Aorta (tissue), 5 donors: ENCODE results near the gene LYPD1. TPM values are rescaled to one million over a fixed set of nuclear protein-coding genes. Genes with fewer than 3 reads are reported as not detected.

Experiments used
- ATAC-seq: fragments of 200-7000 bp; cut with Tn5 transposase; one replicate; pipeline ENCODE4 v1.9.1; 2022; ENCODE audit warnings: moderate library complexity; ENCODE audit not compliant: low FRiP score
- DNase-seq, 2 donors: peaks; one replicate each; pipeline ENCODE4 v3.0.0-alpha.2; 2020
- H3K27ac ChIP-seq, 2 donors: one replicate each; pipeline ENCODE4 v1.5.1; 2013; ENCODE audit warnings: low read length in 2 of 2, mild to moderate bottlenecking in 2 of 2, moderate library complexity in 2 of 2, control low read depth in 1 of 2, inconsistent platforms in 1 of 2, low read depth in 1 of 2
- H3K27me3 ChIP-seq, 2 donors: one replicate each; pipeline ENCODE4 v1.6.1; 2013; ENCODE audit warnings: control low read depth in 1 of 2, low read length in 1 of 2, mild to moderate bottlenecking in 1 of 2, moderate library complexity in 1 of 2; ENCODE audit not compliant: insufficient read depth in 2 of 2, control insufficient read depth in 1 of 2
- H3K36me3 ChIP-seq, 2 donors: one replicate each; pipeline ENCODE4 v1.6.1; 2013; ENCODE audit warnings: control low read depth in 1 of 2, low read length in 1 of 2, mild to moderate bottlenecking in 1 of 2; ENCODE audit not compliant: insufficient read depth in 2 of 2, control insufficient read depth in 1 of 2
- H3K4me1 ChIP-seq, 2 donors: one replicate each; pipeline ENCODE4 v1.6.1; 2013; ENCODE audit warnings: low read length in 2 of 2, control low read depth in 1 of 2, mild to moderate bottlenecking in 1 of 2, moderate library complexity in 1 of 2; ENCODE audit not compliant: insufficient read depth in 2 of 2, control insufficient read depth in 1 of 2
- H3K4me3 ChIP-seq, 2 donors: one replicate each; pipeline ENCODE4 v1.5.1; 2013; ENCODE audit warnings: low read length in 2 of 2, control low read depth in 1 of 2, mild to moderate bottlenecking in 1 of 2
- H3K9me3 ChIP-seq: one replicate; pipeline ENCODE4 v1.6.1; 2013; ENCODE audit warnings: mild to moderate bottlenecking, low read length; ENCODE audit not compliant: control insufficient read depth
- WGBS, 2 donors: extraction: QIAGEN DNeasy Blood & Tissue Kit; methylation state at CpG; one replicate each; pipeline ENCODE4 v1.1.7; 2013; 5-methylcytosine and 5-hydroxymethylcytosine counted together
- intact Hi-C, 2 donors: fragments of 100-400 bp; cut with DNase I; formaldehyde crosslinking; loops; one replicate each; pipeline versions ENCODE4 v1.14.2 to v1.15.0; 2022
- polyA plus RNA-seq, 2 donors: library from polyadenylated mRNA; stranded (reverse); fragments of 200-250 nt; gene quantifications; one replicate each; pipeline ENCODE4 v1.2.3, GENCODE V29; 2013
- total RNA-seq, 2 donors: library from RNA; stranded (reverse); fragmentation: NEBNext Ultra II Directional; extraction: Animal tissue kit (Norgen Biotek cat#: 25700); gene quantifications; one replicate each; pipeline ENCODE4 v1.2.1, GENCODE V29; 2021
- donor health status: healthy with polysubstance abuse.
- donor health status: Bipolar disorder and iron deficiency.
- donor health status: DM: no; HTN: no; CAD: no.
- donor health status: DM: no; HTN: no; CAD: no.
- donor health status: DM: yes; HTN: yes; CAD: no.

Gene LYPD1
- total and polyA plus RNA-seq, 4 donors: 0.49 to 1.2 TPM; not detected in 2

GRCh38 chr2:132659331-132659730 is 10.7 kb downstream of the LYPD1 start:
- Histone ChIP-seq H3K4me1 (no peaks in the 10 kb centered on the region), H3K36me3 (no peaks in the 10 kb centered on the region), H3K27me3 (no peaks in the 10 kb centered on the region), H3K27ac (no peak overlapping the region), H3K4me3 (no peak overlapping the region), H3K9me3 (peaks cover 1% of the 10 kb centered on the region)
- intact Hi-C loops: no loop called here
- ATAC-seq (no peak), DNase-seq (no peak)
- WGBS, 2 donors: 93 to 94% methylated on average over 3 of the region's 3 CpGs

- Histone ChIP-seq H3K27me3 (no peaks in the 10 kb centered on the region), H3K27ac (no peak overlapping the region), H3K9me3 (peaks cover 1% of the 10 kb centered on the region), H3K36me3 (no peaks in the 10 kb centered on the region), H3K4me3 (no peak overlapping the region), H3K4me1 (no peaks in the 10 kb centered on the region)
- intact Hi-C loops: no loop called here
- DNase-seq (no peak), ATAC-seq (no peak)
- WGBS, 2 donors: 10 to 11% methylated on average over 7 of the region's 7 CpGs
Observed at GRCh38 chr2:132656266-132656975, 13.6 kb downstream of the LYPD1 start.

- DNase-seq (no peak), ATAC-seq (no peak)
- WGBS, 2 donors: 94 to 97% methylated on average over 7 of the region's 7 CpGs
- Histone ChIP-seq H3K4me1 (no peaks in the 10 kb centered on the region), H3K4me3 (no peak overlapping the region), H3K9me3 (no peaks in the 10 kb centered on the region), H3K36me3 (no peaks in the 10 kb centered on the region), H3K27ac (no peak overlapping the region), H3K27me3 (no peaks in the 10 kb centered on the region)
- intact Hi-C loops: no loop called here
Observed at GRCh38 chr2:132654968-132655367, 15.0 kb downstream of the LYPD1 start.

GRCh38 chr2:132654335-132654734 is 15.7 kb downstream of the LYPD1 start:
- H3K27me3 ChIP-seq: no peaks in the 10 kb centered on the region
- ATAC-seq (no peak), DNase-seq (no peak)
- H3K4me1 ChIP-seq: no peaks in the 10 kb centered on the region
- H3K36me3 ChIP-seq: no peaks in the 10 kb centered on the region
- H3K27ac ChIP-seq: no peak overlapping the region
- H3K4me3 ChIP-seq: no peak overlapping the region
- 67% methylated on average over 4 of the region's 4 CpGs for WGBS, 2 donors
- H3K9me3 ChIP-seq: no peaks in the 10 kb centered on the region
- intact Hi-C loops: no loop called here

GRCh38 chr2:132652474-132652873 is 17.5 kb downstream of the LYPD1 start:
- intact Hi-C loops: no loop called here
- Histone ChIP-seq H3K27ac (no peak overlapping the region), H3K9me3 (no peaks in the 10 kb centered on the region), H3K4me1 (no peaks in the 10 kb centered on the region), H3K36me3 (no peaks in the 10 kb centered on the region), H3K4me3 (no peak overlapping the region), H3K27me3 (no peaks in the 10 kb centered on the region)
- 50 to 72% methylated on average over 8 of the region's 8 CpGs for WGBS, 2 donors
- DNase-seq (no peak), ATAC-seq (no peak)

- no peaks in the 10 kb centered on the region for H3K27me3 ChIP-seq
- DNase-seq: no peak
- H3K27ac ChIP-seq: no peak overlapping the region
- intact Hi-C loops: no loop called here
- no peak overlapping the region for H3K4me3 ChIP-seq
- no peak for ATAC-seq
- no peaks in the 10 kb centered on the region for H3K4me1 ChIP-seq
- WGBS, 2 donors: 51 to 63% methylated on average over 12 of the region's 12 CpGs
- no peaks in the 10 kb centered on the region for H3K36me3 ChIP-seq
- peaks cover 2% of the 10 kb centered on the region for H3K9me3 ChIP-seq
Observed at GRCh38 chr2:132651115-132652045, 18.6 kb downstream of the LYPD1 start.

- 50 to 70% methylated on average over 8 of the region's 8 CpGs for WGBS, 2 donors
- ATAC-seq: no peak
- Histone ChIP-seq H3K4me1 (no peaks in the 10 kb centered on the region), H3K36me3 (no peaks in the 10 kb centered on the region), H3K27me3 (no peaks in the 10 kb centered on the region), H3K9me3 (peaks cover 2% of the 10 kb centered on the region), H3K27ac (no peak overlapping the region), H3K4me3 (no peak overlapping the region)
- no peak for DNase-seq
- intact Hi-C loops: no loop called here
Observed at GRCh38 chr2:132646540-132647108, 23.4 kb downstream of the LYPD1 start.

GRCh38 chr2:132645722-132646539 is 24.1 kb downstream of the LYPD1 start:
- peak; percentile 10 for ATAC-seq
- 85 to 87% methylated on average over 18 of the region's 18 CpGs for WGBS, 2 donors
- intact Hi-C loops: no loop called here
- no peak for DNase-seq
- Histone ChIP-seq H3K27me3 (no peaks in the 10 kb centered on the region), H3K9me3 (peaks cover 2% of the 10 kb centered on the region), H3K4me1 (no peaks in the 10 kb centered on the region), H3K4me3 (no peak overlapping the region), H3K27ac (no peak overlapping the region), H3K36me3 (no peaks in the 10 kb centered on the region)
